ENCODE results near the gene SPOCK1. TPM values are rescaled to one million over a fixed set of nuclear protein-coding genes. Genes with fewer than 3 reads are reported as not detected.

Gene SPOCK1
- total RNA-seq, 1 donor from 2014 or later, result 8.4 TPM

DNA sequence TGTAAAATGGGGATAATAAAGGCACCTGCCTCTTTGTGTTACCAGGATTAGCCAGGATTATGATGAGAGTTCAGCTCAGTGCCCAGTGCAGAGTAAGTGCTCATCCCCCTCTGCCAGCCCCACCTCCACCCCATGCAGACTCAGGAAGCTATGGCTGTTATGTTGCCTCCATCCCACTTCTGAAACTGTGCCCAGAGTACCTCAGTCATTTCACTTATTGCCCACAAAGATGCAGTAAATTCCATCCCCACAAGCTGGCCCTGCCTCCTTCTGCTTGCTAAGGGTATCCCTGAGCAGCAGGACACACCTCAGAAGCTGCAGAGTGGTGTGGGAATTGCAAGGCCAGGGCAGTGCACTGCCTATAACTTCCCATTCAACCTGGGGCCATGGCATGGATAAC lies 415.1 kb downstream of the SPOCK1 start:
- no peak for ATAC-seq
- Histone ChIP-seq H3K4me1 (no peaks in the 10 kb centered on the region), H3K36me3 (no peaks in the 10 kb centered on the region), H3K4me3 (no peak overlapping the region), H3K27me3 (ENCODE audit: low read depth) (peaks cover 1% of the 10 kb centered on the region), H3K9me3 (no peaks in the 10 kb centered on the region), H3K27ac (no peak overlapping the region)
- TF ChIP-seq CTCF (IDR thresholded peaks at IDR 0.05), result no peak
- no peak for DNase-seq
- intact Hi-C loops (cut with DNase I), result no loop called here

GRCh38 chr5:137082951-137083350 lies 416.2 kb downstream of the SPOCK1 start:
- Histone ChIP-seq H3K36me3 (no peaks in the 10 kb centered on the region), H3K9me3 (no peaks in the 10 kb centered on the region), H3K4me3 (no peak overlapping the region), H3K27me3 (ENCODE audit: low read depth) (peaks cover 5% of the 10 kb centered on the region), H3K4me1 (no peaks in the 10 kb centered on the region), H3K27ac (no peak overlapping the region)
- DNase-seq (no peak), ATAC-seq (no peak)
- intact Hi-C loops (cut with DNase I), result no loop called here
- no peak for TF ChIP-seq CTCF (IDR thresholded peaks at IDR 0.05)

DNA sequence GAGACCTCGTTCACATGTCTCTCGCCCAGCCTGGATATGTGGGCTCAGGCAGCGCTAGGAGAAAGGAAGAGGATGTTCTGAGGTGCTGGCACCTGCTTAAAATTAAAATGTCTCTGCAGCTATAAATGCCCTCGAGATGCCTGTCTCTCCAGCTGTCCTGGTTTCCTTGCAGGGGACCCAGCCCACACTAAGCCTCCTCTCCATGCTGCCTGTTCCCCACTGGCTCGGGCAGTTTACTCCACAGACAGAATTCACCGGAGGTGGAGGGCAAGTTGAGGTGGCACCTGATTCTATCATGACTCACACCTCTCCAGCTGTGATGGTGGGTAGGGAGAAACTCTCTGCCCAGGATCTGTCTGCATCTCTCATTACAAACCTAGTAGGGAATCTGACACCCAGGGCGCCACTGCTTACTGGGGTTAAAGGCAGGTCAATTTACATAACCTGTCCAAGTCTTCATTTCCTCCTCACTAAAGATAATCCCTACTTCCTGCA lies 420.9 kb downstream of the SPOCK1 start:
- H3K27ac ChIP-seq, result no peak overlapping the region
- no peak for ATAC-seq

DNA sequence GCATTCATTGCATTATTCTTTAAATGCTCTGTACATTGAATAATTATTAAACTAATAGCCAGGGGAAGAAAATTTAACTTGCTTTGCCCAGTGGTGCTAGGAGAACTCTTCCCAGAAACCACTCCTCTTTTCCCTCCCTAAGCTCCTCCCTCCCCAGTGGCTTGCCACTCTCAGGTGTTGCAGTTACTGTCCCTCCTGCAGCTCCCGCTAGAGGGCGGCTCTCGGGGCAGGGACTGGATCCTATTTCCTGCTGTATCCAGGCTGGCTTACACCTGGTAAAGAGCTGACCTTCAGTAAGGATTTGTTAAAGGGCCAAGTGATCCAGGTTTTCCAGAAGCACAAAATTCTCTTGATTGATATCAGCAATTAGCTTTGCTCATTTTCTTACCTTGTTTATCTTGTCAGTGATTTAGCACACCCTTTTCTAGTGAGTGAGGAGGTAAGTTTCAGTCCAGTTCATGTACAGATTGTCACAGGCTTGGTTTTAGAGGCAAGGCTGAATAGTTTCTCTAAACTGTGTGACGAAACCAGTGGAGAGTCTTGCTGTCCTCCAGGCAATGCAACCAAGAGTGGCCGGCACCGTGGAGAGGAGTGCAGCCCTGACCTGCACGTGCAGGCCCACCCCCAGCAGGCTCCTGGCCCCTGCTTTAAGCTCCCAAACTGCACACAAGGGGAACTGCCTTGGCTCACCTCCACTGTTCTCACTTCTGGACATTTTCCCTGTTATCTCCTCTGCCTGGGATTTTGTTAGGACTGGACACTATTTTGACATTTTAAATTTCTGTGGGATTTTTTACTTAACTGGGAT lies 423.8 kb downstream of the SPOCK1 start:
- ATAC-seq, result peak; percentile 88 to 89
- peak; percentile 74 for DNase-seq

More for the DNA sequence above, 420.9 kb downstream of the SPOCK1 start:
- no peak for DNase-seq
- H3K36me3 ChIP-seq, result no peaks in the 10 kb centered on the region
- TF ChIP-seq CTCF (IDR thresholded peaks at IDR 0.05), result no peak
- peaks cover 5% of the 10 kb centered on the region for H3K27me3 ChIP-seq (ENCODE audit: low read depth)
- intact Hi-C loops (cut with DNase I), result no loop called here
- no peaks in the 10 kb centered on the region for H3K9me3 ChIP-seq
- no peaks in the 10 kb centered on the region for H3K4me1 ChIP-seq
- no peak overlapping the region for H3K4me3 ChIP-seq

DNA sequence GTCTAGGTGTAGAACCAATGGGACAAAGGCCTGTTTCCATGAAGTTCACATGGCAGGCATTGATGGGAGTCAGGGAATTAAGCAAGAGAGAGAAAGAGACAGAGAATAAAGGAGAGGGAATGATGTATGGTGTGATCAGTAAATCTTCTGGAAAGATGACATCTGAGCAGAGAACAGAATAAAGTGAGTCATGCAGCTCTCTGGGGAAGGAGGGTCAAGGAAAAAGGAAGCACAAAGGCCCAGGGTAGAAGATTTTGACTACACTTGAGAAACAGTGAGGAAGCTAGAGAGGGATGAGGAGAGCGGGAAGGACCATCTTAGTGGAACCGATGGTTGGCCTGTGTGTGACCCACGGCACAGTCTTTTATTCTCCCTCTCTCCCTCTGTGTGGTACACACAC lies 425.9 kb downstream of the SPOCK1 start:
- DNase-seq (no peak), ATAC-seq (no peak)
- Histone ChIP-seq H3K4me1 (no peaks in the 10 kb centered on the region), H3K4me3 (no peak overlapping the region), H3K36me3 (no peaks in the 10 kb centered on the region), H3K27me3 (ENCODE audit: low read depth) (no peaks in the 10 kb centered on the region), H3K9me3 (no peaks in the 10 kb centered on the region), H3K27ac (no peak overlapping the region)
- intact Hi-C loops (cut with DNase I), result no loop called here
- no peak for TF ChIP-seq CTCF (IDR thresholded peaks at IDR 0.05)

More for the DNA sequence above, 423.8 kb downstream of the SPOCK1 start:
- Histone ChIP-seq H3K27me3 (ENCODE audit: low read depth) (peaks cover 5% of the 10 kb centered on the region), H3K27ac (no peak overlapping the region), H3K4me1 (no peaks in the 10 kb centered on the region), H3K4me3 (no peak overlapping the region), H3K9me3 (no peaks in the 10 kb centered on the region), H3K36me3 (no peaks in the 10 kb centered on the region)
- intact Hi-C loops (cut with DNase I), result no loop called here
- peak; percentile 53 for TF ChIP-seq CTCF (IDR thresholded peaks at IDR 0.05)

All from lower lobe of right lung (tissue), 2 donors.